ENCODE measurements around the gene ZSCAN22. TPM values are rescaled to one million over a fixed set of nuclear protein-coding genes. Genes with fewer than 3 reads are reported as not detected.
A peak's percentile ranks its signal among the peaks of the same experiment; 100 is the strongest.

The ZSCAN22 gene
- total and polyA plus RNA-seq, 2 of the 13 experiments (the other 11 are each of a cell fraction or from before 2014, with no cell fraction given), result 2.5 to 3.5 TPM

DNA sequence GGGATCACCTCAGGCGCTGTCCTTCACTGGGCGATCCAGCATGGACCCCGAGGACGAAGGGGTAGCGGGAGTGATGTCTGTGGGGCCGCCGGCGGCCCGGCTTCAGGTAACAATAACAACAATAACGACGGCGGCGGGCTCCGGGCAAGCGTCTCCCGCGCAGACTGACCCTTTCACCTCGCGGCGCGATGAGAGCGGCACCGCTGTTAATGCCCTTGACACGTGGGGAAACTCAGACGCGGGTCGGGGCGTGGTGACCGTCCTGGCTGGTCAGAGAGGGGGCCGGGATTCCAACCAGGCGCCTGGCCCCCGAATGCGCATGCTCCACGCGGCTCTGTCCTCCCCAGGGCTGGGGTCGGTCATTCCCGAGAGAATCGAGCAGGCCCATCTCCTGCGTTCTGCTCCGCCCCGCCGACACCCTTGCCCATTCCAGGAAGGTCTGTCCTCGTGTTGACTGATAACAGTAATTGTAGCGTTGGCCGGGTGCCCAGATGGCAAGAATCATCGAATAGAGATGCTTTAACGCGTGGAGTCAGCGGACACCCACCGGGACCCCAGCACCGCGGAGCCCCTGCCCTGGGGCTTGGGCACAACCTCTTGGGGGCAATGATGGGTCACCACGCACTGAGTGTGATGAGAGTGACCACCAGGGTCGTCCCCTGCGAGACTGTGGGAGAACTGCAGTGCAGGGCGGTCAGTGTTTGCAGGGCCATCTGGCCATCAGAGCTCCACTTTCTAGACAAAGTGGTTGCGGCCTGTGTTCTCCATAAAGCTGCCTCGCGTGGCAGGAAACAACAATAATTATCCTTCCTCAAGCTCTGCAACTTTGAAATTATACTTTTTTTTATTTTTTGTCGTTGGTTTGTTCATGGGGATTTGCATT lies 47.5 kb upstream of the ZSCAN22 start (continued):
- TF ChIP-seq NR2F1 (CRISPR knock-in tag; IDR thresholded peaks at IDR 0.05), result peak in 1 of 2 experiments; percentile 70; a peak in 2 of 4 replicates
- no peak for TF ChIP-seq MAFF (IDR thresholded peaks at IDR 0.05; ENCODE audit: low read depth, low read length)
- TF ChIP-seq, protein P1, sequence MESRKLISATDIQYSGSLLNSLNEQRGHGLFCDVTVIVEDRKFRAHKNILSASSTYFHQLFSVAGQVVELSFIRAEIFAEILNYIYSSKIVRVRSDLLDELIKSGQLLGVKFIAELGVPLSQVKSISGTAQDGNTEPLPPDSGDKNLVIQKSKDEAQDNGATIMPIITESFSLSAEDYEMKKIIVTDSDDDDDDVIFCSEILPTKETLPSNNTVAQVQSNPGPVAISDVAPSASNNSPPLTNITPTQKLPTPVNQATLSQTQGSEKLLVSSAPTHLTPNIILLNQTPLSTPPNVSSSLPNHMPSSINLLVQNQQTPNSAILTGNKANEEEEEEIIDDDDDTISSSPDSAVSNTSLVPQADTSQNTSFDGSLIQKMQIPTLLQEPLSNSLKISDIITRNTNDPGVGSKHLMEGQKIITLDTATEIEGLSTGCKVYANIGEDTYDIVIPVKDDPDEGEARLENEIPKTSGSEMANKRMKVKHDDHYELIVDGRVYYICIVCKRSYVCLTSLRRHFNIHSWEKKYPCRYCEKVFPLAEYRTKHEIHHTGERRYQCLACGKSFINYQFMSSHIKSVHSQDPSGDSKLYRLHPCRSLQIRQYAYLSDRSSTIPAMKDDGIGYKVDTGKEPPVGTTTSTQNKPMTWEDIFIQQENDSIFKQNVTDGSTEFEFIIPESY (CRISPR knock-in tag; IDR thresholded peaks at IDR 0.05), result 0 out of 2 replicates have a peak, but pooled peaks have one; percentile 18
- no peak; the same call in 1 of the 2 replicates for TF ChIP-seq ZNF343 (CRISPR knock-in tag; IDR thresholded peaks at IDR 0.05)
- TF ChIP-seq MZF1 (CRISPR knock-in tag; IDR thresholded peaks at IDR 0.05; ENCODE audit: borderline replicate concordance), result no peak; the same call in 1 of the 2 replicates
- TF ChIP-seq, protein P2, sequence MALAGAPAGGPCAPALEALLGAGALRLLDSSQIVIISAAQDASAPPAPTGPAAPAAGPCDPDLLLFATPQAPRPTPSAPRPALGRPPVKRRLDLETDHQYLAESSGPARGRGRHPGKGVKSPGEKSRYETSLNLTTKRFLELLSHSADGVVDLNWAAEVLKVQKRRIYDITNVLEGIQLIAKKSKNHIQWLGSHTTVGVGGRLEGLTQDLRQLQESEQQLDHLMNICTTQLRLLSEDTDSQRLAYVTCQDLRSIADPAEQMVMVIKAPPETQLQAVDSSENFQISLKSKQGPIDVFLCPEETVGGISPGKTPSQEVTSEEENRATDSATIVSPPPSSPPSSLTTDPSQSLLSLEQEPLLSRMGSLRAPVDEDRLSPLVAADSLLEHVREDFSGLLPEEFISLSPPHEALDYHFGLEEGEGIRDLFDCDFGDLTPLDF (CRISPR knock-in tag; IDR thresholded peaks at IDR 0.05), result peak; percentile 58; the same call in 1 of the 2 replicates
- TF ChIP-seq, protein P3, sequence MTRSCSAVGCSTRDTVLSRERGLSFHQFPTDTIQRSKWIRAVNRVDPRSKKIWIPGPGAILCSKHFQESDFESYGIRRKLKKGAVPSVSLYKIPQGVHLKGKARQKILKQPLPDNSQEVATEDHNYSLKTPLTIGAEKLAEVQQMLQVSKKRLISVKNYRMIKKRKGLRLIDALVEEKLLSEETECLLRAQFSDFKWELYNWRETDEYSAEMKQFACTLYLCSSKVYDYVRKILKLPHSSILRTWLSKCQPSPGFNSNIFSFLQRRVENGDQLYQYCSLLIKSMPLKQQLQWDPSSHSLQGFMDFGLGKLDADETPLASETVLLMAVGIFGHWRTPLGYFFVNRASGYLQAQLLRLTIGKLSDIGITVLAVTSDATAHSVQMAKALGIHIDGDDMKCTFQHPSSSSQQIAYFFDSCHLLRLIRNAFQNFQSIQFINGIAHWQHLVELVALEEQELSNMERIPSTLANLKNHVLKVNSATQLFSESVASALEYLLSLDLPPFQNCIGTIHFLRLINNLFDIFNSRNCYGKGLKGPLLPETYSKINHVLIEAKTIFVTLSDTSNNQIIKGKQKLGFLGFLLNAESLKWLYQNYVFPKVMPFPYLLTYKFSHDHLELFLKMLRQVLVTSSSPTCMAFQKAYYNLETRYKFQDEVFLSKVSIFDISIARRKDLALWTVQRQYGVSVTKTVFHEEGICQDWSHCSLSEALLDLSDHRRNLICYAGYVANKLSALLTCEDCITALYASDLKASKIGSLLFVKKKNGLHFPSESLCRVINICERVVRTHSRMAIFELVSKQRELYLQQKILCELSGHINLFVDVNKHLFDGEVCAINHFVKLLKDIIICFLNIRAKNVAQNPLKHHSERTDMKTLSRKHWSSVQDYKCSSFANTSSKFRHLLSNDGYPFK (CRISPR knock-in tag; IDR thresholded peaks at IDR 0.05; ENCODE audit: borderline replicate concordance), result no peak; the same call in 1 of the 2 replicates
- TF ChIP-seq MAF1 (CRISPR knock-in tag; IDR thresholded peaks at IDR 0.05; ENCODE audit: borderline replicate concordance), result 0 out of 2 replicates have a peak, but pooled peaks have one; percentile 60
- TF ChIP-seq ZNF839 (CRISPR knock-in tag; IDR thresholded peaks at IDR 0.05; ENCODE audit: borderline replicate concordance), result no peak
- TF ChIP-seq MXI1 (IDR thresholded peaks at IDR 0.05; ENCODE audit: borderline replicate concordance, low read depth, low read length), result 0 out of 3 replicates have a peak, but pooled peaks have one; percentile 51
- TF ChIP-seq ZBTB38 (CRISPR knock-in tag; IDR thresholded peaks at IDR 0.05), result 0 out of 2 replicates have a peak, but pooled peaks have one; percentile 78
- TF ChIP-seq HES4 (CRISPR knock-in tag; IDR thresholded peaks at IDR 0.05; ENCODE audit: borderline replicate concordance), result no peak
- TF ChIP-seq ZNF468 (CRISPR knock-in tag; IDR thresholded peaks at IDR 0.05), result no peak
- no peak for TF ChIP-seq ZNF841 (CRISPR knock-in tag; IDR thresholded peaks at IDR 0.05; ENCODE audit: borderline replicate concordance)
- TF ChIP-seq ZNF747 (CRISPR knock-in tag; IDR thresholded peaks at IDR 0.05; ENCODE audit: borderline replicate concordance), result peak; percentile 72
- TF ChIP-seq ZNF496 (CRISPR knock-in tag; IDR thresholded peaks at IDR 0.05; ENCODE audit: insufficient replicate concordance), result no peak
- peak; percentile 93 for TF ChIP-seq YEATS4 (CRISPR knock-in tag; IDR thresholded peaks at IDR 0.05; ENCODE audit: borderline replicate concordance)
- 0 out of 2 replicates have a peak, but pooled peaks have one; percentile 31 for TF ChIP-seq ZNF292 (CRISPR knock-in tag; IDR thresholded peaks at IDR 0.05; ENCODE audit: borderline replicate concordance, low read depth)
- TF ChIP-seq, protein P4, sequence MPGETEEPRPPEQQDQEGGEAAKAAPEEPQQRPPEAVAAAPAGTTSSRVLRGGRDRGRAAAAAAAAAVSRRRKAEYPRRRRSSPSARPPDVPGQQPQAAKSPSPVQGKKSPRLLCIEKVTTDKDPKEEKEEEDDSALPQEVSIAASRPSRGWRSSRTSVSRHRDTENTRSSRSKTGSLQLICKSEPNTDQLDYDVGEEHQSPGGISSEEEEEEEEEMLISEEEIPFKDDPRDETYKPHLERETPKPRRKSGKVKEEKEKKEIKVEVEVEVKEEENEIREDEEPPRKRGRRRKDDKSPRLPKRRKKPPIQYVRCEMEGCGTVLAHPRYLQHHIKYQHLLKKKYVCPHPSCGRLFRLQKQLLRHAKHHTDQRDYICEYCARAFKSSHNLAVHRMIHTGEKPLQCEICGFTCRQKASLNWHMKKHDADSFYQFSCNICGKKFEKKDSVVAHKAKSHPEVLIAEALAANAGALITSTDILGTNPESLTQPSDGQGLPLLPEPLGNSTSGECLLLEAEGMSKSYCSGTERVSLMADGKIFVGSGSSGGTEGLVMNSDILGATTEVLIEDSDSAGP (CRISPR knock-in tag; IDR thresholded peaks at IDR 0.05; ENCODE audit: borderline replicate concordance), result peak; percentile 85
- TF ChIP-seq ZNF549 (CRISPR knock-in tag; IDR thresholded peaks at IDR 0.05), result no peak
